ENCODE results near the gene IFNG.

Gene IFNG

GRCh38 chr12:68115281-68115680 is 44.3 kb downstream of the IFNG start:
- no peak for DNase-seq (ENCODE audit: low read depth, low spot score)

- DNase-seq (ENCODE audit: low read depth, low spot score) = no peak
These were observed 44.9 kb downstream of the IFNG start for GRCh38 chr12:68114606-68115005.

DNA sequence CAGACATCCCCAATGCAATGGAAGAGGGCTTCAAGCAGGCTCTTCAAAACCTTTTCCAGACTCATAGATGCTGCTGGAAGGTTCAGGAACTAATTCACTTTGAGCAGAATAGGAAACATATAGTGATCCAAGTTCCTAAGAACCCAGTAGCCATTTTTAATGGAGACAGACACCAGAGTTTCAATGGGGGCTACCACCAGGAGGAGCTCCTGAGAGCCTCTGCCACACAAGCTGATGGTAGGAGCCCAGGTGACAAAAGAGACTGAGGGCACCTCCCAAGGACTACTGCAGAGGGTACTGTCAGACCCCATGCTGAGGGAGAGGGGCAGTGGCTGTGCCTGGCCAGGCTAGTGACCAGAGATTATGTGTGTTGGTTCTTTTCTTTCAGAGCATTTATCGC is 45.9 kb downstream of the IFNG start:
- no peak for DNase-seq (ENCODE audit: low read depth, low spot score)

GRCh38 chr12:68111995-68112394 is 47.5 kb downstream of the IFNG start:
- no peak for DNase-seq (ENCODE audit: low read depth, low spot score)

GRCh38 chr12:68109444-68110217 is 49.9 kb downstream of the IFNG start:
- DNase-seq (ENCODE audit: low read depth, low spot score) = no peak

DNA sequence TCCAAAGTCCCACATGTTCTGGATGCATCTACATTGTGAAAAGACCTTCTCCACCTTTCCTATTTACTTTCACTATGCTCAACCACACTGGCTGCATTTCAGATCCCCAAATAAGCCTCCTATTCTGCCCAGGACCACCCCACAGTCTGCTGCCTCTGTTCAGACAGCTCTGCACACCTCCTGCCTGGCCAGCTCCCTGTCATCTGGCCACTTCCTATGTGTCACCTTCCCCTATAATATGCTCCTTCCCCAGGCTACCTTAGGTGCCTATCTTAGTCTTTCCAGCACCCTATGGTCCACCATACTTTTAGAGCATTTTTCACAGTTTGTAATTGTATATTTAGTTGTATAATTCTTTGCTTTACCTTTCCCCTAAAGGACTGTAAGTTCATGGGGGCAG is 50.5 kb downstream of the IFNG start:
- DNase-seq (ENCODE audit: low read depth, low spot score) = no peak

DNA sequence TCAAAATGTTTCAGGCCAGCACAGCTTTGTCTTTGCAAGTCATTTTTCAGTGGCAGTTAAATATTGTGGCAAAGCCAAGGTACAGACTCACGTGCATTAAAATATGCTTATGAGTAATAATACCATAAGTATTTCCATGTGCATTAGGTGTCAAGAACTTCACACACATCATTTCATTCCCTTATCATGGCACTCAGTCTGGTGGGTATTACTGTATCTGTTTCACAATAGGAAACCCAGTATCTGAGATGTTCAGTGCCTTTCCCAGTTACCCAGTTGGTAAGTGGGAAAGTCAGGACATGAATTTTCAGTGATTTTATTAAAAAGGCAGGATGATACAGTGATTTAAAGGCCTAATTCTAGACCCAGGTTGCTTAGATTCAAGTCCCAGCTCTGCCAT is 52.9 kb downstream of the IFNG start:
- no peak for DNase-seq (ENCODE audit: low read depth, low spot score)

DNA sequence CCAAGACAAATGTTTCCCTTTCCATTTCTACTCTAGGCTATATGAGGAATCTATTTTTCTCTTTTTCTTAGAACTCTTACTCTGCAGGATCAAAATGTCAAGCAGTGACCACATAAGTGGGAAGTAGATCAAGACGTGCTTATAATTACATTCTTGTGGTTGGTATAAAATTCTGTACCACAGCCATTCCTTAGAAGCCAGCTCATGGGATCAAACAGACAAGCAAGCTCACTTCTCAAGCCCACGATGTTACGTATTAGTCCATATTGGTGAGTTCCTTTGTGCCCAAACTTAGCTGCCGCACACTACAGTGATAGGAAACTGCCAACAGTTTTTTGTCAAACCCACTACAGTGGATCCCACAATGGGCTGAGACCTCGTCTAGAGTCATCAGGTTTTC is 53.4 kb downstream of the IFNG start:
- DNase-seq (ENCODE audit: low read depth, low spot score) = no peak

All from brain pericyte (primary cell).